Activated CD4-positive, CD25-positive, alpha-beta regulatory T cell treated with anti-CD3 and anti-CD28 coated beads, Interleukin-2, amount 50 U/mL, for 72 hours (primary cell): ENCODE results near the gene TAC4.

Experiments
- DNase-seq: peaks from one replicate; pipeline ENCODE4 v3.0.0; 2021

Gene TAC4

DNA sequence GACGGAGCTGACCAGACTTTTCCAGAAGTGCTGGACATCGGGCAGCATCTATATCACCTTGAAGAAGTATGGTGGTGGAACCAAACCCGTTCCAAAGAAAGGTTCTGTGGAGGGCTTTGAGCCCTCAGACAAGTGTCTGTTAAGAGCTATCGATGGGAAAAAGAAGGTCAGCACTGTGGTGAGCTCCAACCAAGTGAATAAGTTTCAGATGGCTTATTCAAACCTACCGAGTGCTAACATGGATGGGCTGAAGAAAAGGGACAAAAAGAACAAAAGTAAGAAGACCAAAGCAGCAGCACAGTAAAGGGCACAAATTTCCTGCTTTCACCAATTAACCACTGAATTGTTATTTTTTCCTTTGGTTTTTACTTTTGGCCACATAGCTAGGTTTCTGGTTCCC lies 52.5 kb downstream of the TAC4 start:
- DNase-seq, result no peak

DNA sequence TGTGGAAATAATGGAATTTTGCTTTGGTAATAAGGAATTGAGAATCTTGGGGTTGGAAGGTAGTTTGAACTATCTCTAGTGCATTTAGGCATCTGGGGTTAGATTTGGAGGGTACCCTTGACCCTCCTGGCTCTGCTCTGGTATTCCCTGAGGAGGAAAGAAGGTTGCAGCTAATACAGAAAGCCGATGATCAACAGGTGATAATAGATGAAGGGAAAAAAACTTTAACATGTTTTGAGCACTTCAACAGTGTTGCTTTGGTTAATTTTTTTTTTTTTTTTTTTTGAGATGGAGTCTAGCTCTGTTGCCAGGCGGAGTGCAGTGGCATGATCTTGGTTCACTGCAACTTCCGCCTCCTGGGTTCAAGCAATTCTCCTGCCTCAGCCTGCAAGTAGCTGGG lies 54.6 kb downstream of the TAC4 start:
- DNase-seq, result no peak

DNA sequence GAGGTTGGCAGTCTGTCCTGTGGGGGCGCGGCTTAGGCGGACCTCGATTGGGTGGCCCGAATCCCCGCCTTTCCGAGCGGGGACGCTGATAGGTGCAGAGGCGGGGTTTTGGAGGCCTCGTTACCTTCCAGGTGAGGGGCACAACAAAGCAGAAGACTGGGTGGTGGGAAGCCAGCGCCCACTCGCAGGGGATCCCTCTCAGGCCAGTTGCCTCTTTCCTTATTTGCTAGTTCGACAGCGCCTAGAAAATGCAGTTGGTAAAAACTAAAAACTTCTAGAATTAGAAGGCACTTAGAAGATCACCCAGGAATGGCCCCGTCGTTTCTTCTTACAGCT lies 58.7 kb downstream of the TAC4 start:
- no peak for DNase-seq

DNA sequence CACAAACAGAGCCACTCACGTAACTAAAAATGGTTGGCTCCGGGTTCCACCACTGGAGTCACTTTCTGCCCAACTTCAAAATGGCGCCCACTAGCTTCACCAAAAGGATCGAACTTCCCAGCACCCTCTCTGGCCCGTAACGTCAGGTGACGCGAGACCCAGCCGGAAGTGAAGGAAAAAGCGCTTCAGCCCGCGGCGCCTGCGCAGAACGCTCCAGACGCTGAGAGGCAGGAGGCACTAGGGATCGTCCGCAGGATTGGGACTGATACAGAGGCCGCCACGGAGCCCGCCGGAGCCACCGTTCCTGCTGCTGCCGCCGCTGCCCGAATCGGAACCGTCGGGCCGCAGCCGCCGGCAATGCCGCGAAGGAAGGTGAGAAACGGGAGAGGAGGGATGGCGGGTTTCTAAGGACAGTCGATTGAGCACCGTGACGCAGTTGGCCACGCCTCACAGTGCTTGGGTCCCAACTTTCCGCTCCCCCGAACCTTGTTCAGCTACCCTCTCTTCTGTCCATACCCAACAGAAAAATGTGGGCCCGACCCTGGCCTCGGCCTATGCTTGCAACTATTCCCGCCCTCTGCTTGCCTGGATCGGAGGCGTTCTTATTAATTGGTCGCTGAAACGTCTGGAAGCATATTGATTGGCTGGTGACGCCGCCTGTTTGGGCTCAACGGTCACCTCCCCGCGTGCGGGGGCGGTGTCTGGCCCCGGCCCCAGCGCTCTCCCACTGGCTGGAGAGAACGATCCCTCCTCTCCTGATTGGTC lies 59.2 kb downstream of the TAC4 start, which contains the start of gene KAT7:
KAT7 (plus strand) TSS at position 204 of the 765 bp plus-strand sequence; CDS start at position 358, 154 bp downstream.
- DNase-seq, result peak; percentile 97
